Measurements from ENCODE around the gene RNASEH2B.

Gene RNASEH2B

GRCh38 chr13:50909605-50910484, at the start of gene RNASEH2B:
TSS of gene RNASEH2B (plus strand) at chr13:50909791. CDS start at chr13:50910077, 286 bp downstream.
- peak; percentile 61 for DNase-seq

DNA sequence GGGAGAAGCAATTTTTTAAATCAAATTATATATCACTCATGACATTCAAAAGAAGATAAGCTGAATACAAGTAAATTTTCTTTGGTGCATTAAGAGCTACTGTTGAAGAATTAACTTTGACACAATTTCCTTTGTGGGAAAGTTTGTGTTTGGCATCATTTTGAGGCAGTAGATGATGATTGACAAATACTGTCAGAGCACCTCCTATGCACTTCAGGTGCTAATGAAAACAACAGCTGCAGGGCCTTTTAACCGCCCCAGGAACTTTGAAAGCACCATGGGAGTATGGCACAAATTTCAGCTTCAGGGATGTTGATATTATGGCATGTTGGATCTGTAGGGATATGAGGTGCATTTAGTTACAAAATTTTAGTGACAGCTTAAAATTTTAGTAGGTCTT, 45.1 kb upstream of the RNASEH2B start:
- DNase-seq: no peak

GRCh38 chr13:50866817-50867636, 42.6 kb upstream of the RNASEH2B start:
- no peak for DNase-seq

DNA sequence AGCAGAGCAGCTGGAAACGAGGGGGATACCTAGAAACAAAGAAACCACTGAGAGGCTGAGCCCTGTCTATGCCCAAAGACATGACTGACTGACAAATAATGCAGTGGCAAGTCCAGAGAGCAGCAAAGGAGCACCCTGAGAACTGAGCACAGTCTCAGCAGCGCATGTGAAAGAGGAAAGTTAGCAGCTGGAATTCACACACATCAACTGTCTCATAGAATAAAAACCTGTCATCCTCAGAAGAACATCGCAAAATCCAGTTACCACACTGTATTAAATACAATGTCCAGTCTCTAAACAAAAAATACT, 42.0 kb upstream of the RNASEH2B start:
- DNase-seq: no peak

- DNase-seq: no peak
Measured at GRCh38 chr13:50871405-50871804, 38.2 kb upstream of the RNASEH2B start.

- DNase-seq: no peak
Measured at GRCh38 chr13:50873467-50873866, 36.1 kb upstream of the RNASEH2B start.

DNA sequence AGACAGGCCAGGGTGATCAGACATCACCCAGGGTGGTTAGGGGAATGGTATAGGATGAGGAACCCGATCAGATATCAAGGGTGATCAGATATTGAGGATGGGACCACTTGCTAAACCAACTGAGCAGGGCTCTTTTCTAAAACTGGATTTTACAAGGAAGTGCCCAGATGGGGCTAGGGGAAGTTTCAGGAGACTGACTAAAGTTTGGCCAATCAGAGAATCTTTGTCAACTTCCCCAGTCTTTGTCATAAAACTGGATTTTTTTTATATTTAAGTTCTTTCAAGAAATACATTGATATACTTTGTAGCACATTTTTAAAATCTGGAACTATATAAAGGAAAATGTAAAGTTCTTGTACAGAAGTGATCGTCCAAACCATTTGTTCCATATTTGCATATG, 35.6 kb upstream of the RNASEH2B start:
- no peak for DNase-seq

DNA sequence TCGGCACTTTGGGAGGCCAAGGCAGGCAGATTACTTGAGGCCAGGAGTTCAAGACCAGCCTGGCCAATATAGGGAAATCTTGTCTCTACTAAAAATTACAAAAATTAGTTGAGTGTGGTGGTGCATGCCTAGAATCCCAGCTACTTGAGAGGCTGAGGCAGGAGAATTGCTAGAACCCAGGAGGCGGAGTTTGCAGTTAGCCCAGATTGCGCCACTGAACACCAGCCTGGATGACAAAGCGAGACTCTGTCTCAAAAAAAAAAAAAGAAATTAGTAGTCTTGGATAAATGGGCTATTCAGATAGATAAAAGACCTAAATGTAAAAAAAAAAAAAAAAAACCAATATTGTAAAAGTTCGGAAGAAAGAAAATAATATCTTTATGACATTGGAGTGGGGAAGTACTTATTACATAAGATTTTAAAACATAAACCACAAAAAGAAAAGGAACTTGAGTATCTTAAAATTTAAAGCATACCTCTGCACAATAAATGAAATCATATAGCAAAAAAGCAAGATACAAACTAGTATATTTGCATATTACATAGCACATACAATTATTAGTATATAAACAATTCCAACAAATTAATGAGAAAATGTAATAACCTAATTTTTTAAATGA, 26.7 kb upstream of the RNASEH2B start:
- DNase-seq: no peak

GRCh38 chr13:50883728-50884127, 25.9 kb upstream of the RNASEH2B start:
- DNase-seq: no peak

DNA sequence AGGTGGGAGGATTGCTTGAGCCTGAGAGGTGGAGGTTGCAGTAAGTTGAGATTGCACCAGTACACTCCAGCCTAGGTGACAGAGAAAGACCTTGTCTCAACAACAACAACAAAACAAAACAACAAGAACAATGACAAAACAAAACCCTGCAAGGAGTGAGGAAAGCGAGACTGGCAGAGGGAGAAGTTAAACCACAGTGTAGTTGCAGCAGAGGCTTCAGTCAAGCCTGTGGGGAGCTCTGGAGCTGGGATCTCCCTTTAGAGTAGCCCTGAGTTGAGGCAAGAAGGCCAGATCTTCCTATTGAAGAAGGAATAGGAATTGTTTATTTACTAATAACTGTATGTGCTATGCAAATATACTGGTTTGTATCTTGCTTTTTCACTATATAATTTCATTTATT, 25.3 kb upstream of the RNASEH2B start:
- DNase-seq: no peak

- DNase-seq: no peak
Measured at GRCh38 chr13:50887151-50887550, 22.4 kb upstream of the RNASEH2B start.

DNA sequence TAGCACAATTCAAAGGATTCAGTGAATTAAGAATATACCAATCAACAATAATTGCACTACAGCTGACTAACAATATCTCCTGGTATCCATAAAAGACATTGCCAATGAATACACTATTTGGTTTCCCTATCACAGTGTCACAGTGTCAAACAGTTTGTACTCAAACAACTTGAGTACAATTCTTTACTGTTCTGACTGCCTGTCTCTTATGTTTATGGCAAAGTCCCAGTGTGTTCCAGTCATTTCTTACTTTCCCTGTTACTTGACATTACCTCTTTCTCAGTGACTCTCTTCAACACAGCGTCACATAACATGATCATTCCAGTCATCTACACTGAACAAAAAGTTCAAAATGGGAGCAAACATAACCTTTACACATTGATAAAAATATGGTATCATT, 21.2 kb upstream of the RNASEH2B start:
- no peak for DNase-seq

- no peak for DNase-seq
Measured at GRCh38 chr13:50889317-50889716, 20.3 kb upstream of the RNASEH2B start.

DNA sequence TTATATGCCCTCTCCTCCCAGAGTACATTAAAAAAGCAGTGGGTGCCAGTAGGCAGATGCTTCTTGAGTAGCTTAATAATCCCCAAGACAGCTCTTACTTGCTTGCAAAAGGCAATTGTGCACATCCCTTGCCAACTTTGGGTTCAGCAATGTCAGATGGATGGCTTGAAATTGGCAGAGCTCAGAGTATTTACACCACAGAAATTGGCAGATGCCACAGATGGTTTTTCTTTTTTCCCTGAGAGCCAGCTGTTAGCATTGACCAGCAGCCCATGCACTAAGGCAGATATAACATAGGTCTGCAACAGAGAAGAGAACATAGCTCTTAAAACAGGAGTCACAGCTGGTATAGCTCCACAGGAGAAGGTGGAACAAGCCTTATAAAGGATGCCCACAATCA, 18.4 kb upstream of the RNASEH2B start:
- DNase-seq: no peak

GRCh38 chr13:50892210-50892944, 17.2 kb upstream of the RNASEH2B start:
- DNase-seq: peak; percentile 58

GRCh38 chr13:50893211-50893852, 16.3 kb upstream of the RNASEH2B start:
- peak; percentile 53 for DNase-seq

- no peak for DNase-seq
Measured at GRCh38 chr13:50894012-50894411, 15.6 kb upstream of the RNASEH2B start.

DNA sequence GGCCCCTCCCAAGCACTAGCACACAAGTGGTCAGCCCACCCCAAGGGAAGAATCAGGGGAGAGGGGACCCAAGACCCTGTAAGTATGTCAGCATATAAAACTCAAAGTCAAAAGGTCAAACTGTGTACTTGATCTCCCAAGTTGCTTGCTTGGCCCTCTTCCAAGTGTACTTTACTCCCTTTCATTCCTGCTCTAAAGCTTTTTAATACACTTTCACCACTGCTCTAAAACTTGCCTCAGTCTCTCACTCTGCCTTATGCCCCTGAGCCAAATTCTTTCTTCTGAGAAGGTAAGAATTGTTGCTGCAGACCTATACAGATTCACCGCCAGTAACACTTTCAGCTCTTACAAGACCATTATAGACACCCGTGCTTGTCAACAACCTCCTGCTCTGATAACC, 15.1 kb upstream of the RNASEH2B start:
- DNase-seq: no peak

DNA sequence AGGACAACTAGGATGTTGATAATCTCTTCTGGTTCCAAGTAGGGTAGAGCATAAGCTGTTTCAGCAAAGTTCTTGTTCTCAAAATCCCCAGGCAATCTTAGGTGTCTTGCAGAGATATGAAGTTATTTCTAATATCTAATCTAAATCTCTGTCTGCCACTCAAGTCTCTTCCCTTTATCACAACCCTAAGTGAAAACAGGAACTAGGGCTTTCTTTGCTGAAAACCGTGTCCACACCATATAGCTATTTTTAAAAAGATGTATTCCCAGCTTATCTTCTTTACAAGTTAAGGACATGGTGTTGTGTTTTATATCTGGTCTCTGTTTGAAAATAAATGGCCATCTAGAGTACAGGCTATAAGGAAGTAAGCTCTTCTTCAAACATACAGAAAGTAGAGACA, 11.3 kb upstream of the RNASEH2B start:
- DNase-seq: no peak

- no peak for DNase-seq
Measured at GRCh38 chr13:50901701-50902100, 7.9 kb upstream of the RNASEH2B start.

- no peak for DNase-seq
Measured at GRCh38 chr13:50905256-50905655, 4.3 kb upstream of the RNASEH2B start.

DNA sequence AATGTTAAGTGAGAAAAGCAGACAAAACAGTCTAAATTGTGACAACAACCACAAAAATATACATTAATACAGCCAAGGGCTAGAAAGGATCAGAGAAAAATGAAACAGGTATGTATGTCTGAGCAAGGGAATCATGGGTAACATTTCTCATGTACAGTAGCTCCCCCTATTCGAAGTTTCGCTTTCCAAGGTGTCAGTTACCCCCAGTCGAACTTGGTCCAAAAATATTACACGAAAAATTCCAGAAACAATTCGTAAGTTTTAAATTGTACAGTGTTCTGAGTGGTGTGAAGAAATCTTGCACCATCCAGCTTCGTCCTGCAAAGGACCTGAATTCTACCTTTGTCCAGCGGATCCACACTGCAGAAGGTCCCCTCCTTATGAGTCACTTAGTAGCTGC, 1.8 kb upstream of the RNASEH2B start:
- no peak for DNase-seq

GRCh38 chr13:50908371-50908770, 1.2 kb upstream of the RNASEH2B start:
- no peak for DNase-seq

Measured in KG1 (cell line).